Measurements from ENCODE around the gene PC. TPM values are rescaled to one million over a fixed set of nuclear protein-coding genes. Genes with fewer than 3 reads are reported as not detected.
A peak's percentile ranks its signal among the peaks of the same experiment; 100 is the strongest.

PC gene
- total RNA-seq, 1 experiment from 2014 or later = 24.5 TPM

GRCh38 chr11:66883016-66883965 lies 74.9 kb downstream of the PC start:
- no peak overlapping the region for H3K4me3 ChIP-seq (ENCODE audit: low read length)
- peak overlapping the region; percentile 31 for H3K9ac ChIP-seq (ENCODE audit: low read length)

DNA sequence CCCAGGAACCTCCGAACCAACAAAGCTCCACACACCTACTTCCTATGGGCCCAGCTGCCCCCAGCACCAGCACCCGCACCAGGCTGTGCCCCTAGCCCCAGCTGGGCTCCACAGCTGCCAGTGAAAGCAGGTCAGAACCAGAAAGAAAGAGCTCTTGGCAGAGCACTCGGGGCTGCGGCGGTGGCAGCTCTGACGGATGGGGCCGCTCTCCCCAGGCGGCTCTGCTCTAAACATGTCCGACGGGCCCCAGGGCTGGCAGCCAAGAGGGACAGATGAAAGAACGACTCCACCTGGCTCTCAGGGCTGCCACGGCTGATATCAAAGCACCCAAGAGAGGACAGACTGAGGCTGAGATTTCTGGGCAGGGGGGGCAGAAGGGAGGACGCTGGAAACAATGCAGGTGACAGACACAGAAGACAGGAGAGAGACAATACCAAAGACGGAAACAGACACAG lies 75.6 kb downstream of the PC start:
- no peaks in the 10 kb centered on the region for H3K9me2 ChIP-seq (replicated peaks; ENCODE audit: low read length)
- no peaks in the 10 kb centered on the region for H3K36me3 ChIP-seq (ENCODE audit: low read depth, low read length)
- H3K9me3 ChIP-seq (ENCODE audit: low read length) = no peaks in the 10 kb centered on the region
- POLR2A ChIA-PET (ENCODE audit: unreplicated experiment) = no interaction called here
- H3K79me2 ChIP-seq (ENCODE audit: low read length) = peaks cover 6% of the 10 kb centered on the region; the same call in 1 of the 2 replicates
- no peaks in the 10 kb centered on the region for H4K20me1 ChIP-seq (ENCODE audit: low read length)
- H3K4me3 ChIP-seq (ENCODE audit: low read length) = no peak overlapping the region
- no peak for ATAC-seq
- no peak overlapping the region for H2AFZ ChIP-seq (ENCODE audit: low read length)
- no peak for DNase-seq
- peak overlapping the region; percentile 78; the same call in 1 of the 2 replicates for H3K27ac ChIP-seq (ENCODE audit: low read length)
- no peak for TF ChIP-seq EZH2 (IDR thresholded peaks at IDR 0.05; ENCODE audit: low read length, unreplicated experiment)
- TF ChIP-seq CTCF (conservative IDR thresholded peaks at IDR 0.05; ENCODE audit: low read depth, low read length) = no peak
- intact Hi-C loops (cut with micrococcal nuclease) = loop anchor here (5.0 to 10.0 kb wide), 2 partner anchors 75 to 172 kb away; partner anchors contain the start of genes PC and RHOD
- H3K27me3 ChIP-seq (ENCODE audit: low read length) = no peaks in the 10 kb centered on the region
- CTCF ChIA-PET = interaction anchor here (0.7 to 1.0 kb wide), 2 partner anchors 77 to 103 kb away, joined by 3 to 11 read pairs; no protein-coding TSS in a partner anchor
- H3F3A ChIP-seq (ENCODE audit: low read length, unreplicated experiment) = no peaks in the 10 kb centered on the region
- H3K4me1 ChIP-seq (ENCODE audit: insufficient read depth, low read length) = peaks cover 35% of the 10 kb centered on the region
- H3K4me2 ChIP-seq (ENCODE audit: low read length) = no peak overlapping the region
- BruUV-seq (replicated peaks) = no TSS peak
- H3K9ac ChIP-seq (ENCODE audit: low read length) = no peak overlapping the region

More at GRCh38 chr11:66883016-66883965, 74.9 kb downstream of the PC start:
- H3K4me1 ChIP-seq (ENCODE audit: insufficient read depth, low read length) = peaks cover 38% of the 10 kb centered on the region
- no peaks in the 10 kb centered on the region for H4K20me1 ChIP-seq (ENCODE audit: low read length)
- H2AFZ ChIP-seq (ENCODE audit: low read length) = peak overlapping the region; percentile 66
- no peaks in the 10 kb centered on the region for H3K27me3 ChIP-seq (ENCODE audit: low read length)
- no peak for TF ChIP-seq EZH2phosphoT487 (IDR thresholded peaks at IDR 0.05; ENCODE audit: borderline replicate concordance, low read length)
- TF ChIP-seq CTCF (conservative IDR thresholded peaks at IDR 0.05; ENCODE audit: low read depth, low read length) = peak; percentile 88
- BruUV-seq (replicated peaks) = TSS peak; percentile 35
- H3K79me2 ChIP-seq (ENCODE audit: low read length) = peaks cover 6% of the 10 kb centered on the region; the same call in 1 of the 2 replicates
- H3K27ac ChIP-seq (ENCODE audit: low read length) = peak overlapping the region; percentile 78
- intact Hi-C loops (cut with micrococcal nuclease) = loop anchor here (5.0 to 10.0 kb wide), 2 partner anchors 74 to 172 kb away; partner anchors contain the start of genes PC and RHOD
- ChIA-PET CTCF (interaction anchor here (0.5 to 1.0 kb wide), 3 partner anchors 76 to 171 kb away, joined by 3 read pairs; no protein-coding TSS in a partner anchor), POLR2A (ENCODE audit: unreplicated experiment) (no interaction called here)
- H3K9me2 ChIP-seq (replicated peaks; ENCODE audit: low read length) = no peaks in the 10 kb centered on the region
- ATAC-seq (peak; percentile 76), DNase-seq (peak; percentile 88)
- H3K4me2 ChIP-seq (ENCODE audit: low read length) = peak overlapping the region; percentile 58
- no peaks in the 10 kb centered on the region for H3F3A ChIP-seq (ENCODE audit: low read length, unreplicated experiment)
- no peaks in the 10 kb centered on the region for H3K9me3 ChIP-seq (ENCODE audit: low read length)
- no peaks in the 10 kb centered on the region for H3K36me3 ChIP-seq (ENCODE audit: low read depth, low read length)

Data from PC-3 (cell line).